Fibroblast of lung (primary cell): ENCODE data around the gene ARPC5. TPM values are rescaled to one million over a fixed set of nuclear protein-coding genes. Genes with fewer than 3 reads are reported as not detected.

Experiments
- DNase-seq, 2 donors: peaks; one replicate each; pipeline versions ENCODE4 v3.0.0 to v3.0.0-alpha.2; 2010; ENCODE audit warnings: low read depth in 2 of 2
- H2AFZ ChIP-seq: 2 replicates; pipeline ENCODE4 v1.5.1; 2012; ENCODE audit warnings: low read length, control low read depth, inconsistent platforms
- H3K27ac ChIP-seq: 2 replicates; pipeline ENCODE4 v1.5.1; 2011; ENCODE audit warnings: low read length, control low read depth; ENCODE audit not compliant: insufficient read depth
- H3K27me3 ChIP-seq: 2 replicates; pipeline ENCODE4 v1.5.1; 2011; ENCODE audit warnings: mild to moderate bottlenecking, low read length; ENCODE audit not compliant: control insufficient read depth, insufficient read depth
- H3K36me3 ChIP-seq: 2 replicates; pipeline ENCODE4 v1.5.1; 2011; ENCODE audit warnings: low read length; ENCODE audit not compliant: control insufficient read depth, insufficient read depth
- H3K4me1 ChIP-seq: 2 replicates; pipeline ENCODE4 v1.5.1; 2011; ENCODE audit warnings: low read length; ENCODE audit not compliant: control insufficient read depth, insufficient read depth; ENCODE audit errors: extremely low read depth
- H3K4me2 ChIP-seq: 2 replicates; pipeline ENCODE4 v1.5.1; 2011; ENCODE audit warnings: low read length, control low read depth; ENCODE audit not compliant: insufficient read depth; ENCODE audit errors: extremely low read depth
- H3K4me3 ChIP-seq, 4 experiments: fragments of 200-600 bp in 1 of 4; sonication (generic) in 1 of 4; replicated peaks in 1 of 4; 2 replicates each; pipeline ENCODE4 v1.5.1; 2011 to 2016; ENCODE audit warnings: low read length in 4 of 4, low read depth in 3 of 4, mild to moderate bottlenecking in 3 of 4, control low read depth in 2 of 4, inconsistent platforms in 1 of 4, mixed read lengths in 1 of 4; ENCODE audit not compliant: insufficient read depth in 1 of 4; ENCODE audit errors: control extremely low read depth in 1 of 4
- H3K79me2 ChIP-seq: 2 replicates; pipeline ENCODE4 v1.5.1; 2012; ENCODE audit warnings: mild to moderate bottlenecking, low read length, inconsistent platforms; ENCODE audit not compliant: control insufficient read depth, insufficient read depth
- H3K9ac ChIP-seq: 2 replicates; pipeline ENCODE4 v1.5.1; 2011; ENCODE audit warnings: mild to moderate bottlenecking, low read length, control low read depth; ENCODE audit not compliant: insufficient read depth
- H3K9me3 ChIP-seq: 2 replicates; pipeline ENCODE4 v1.5.1; 2012; ENCODE audit warnings: low read depth, low read length; ENCODE audit not compliant: control insufficient read depth, insufficient read depth
- H4K20me1 ChIP-seq: 2 replicates; pipeline ENCODE4 v1.5.1; 2011; ENCODE audit warnings: low read length; ENCODE audit not compliant: control insufficient read depth, insufficient read depth; ENCODE audit errors: extremely low read depth
- CTCF ChIP-seq, 2 donors: IDR thresholded peaks in 1 of 2; conservative IDR thresholded peaks in 1 of 2; 1 replicate in 1 of 2; 2 replicates in 1 of 2; pipeline ENCODE4 v1.5.1; 2011 to 2012; ENCODE audit warnings: low read length in 2 of 2, control low read depth in 1 of 2, inconsistent platforms in 1 of 2, low read depth in 1 of 2, mild to moderate bottlenecking in 1 of 2
- EZH2 ChIP-seq: IDR thresholded peaks from 2 replicates; pipeline ENCODE4 v1.5.1; 2012; ENCODE audit warnings: low read length, control low read depth, mild to moderate bottlenecking; ENCODE audit errors: missing control alignments
- polyA plus RNA-seq, 2 donors: library from polyadenylated mRNA; depleted of rRNA in 1 of 2; stranded (reverse) in 1 of 2; unstranded in 1 of 2; fragments of >200 nt; gene quantifications; 2 replicates each; pipeline ENCODE4 v1.2.1, GENCODE V29; 2011 to 2012; ENCODE audit warnings: missing spikeins in 1 of 2
- total RNA-seq: library from RNA; depleted of rRNA; stranded (reverse); fragments of >200 nt; gene quantifications from 2 replicates; pipeline ENCODE4 v1.2.1, GENCODE V29; 2014

ARPC5 gene
- total and polyA plus RNA-seq, 2 donors (not counting 1 experiment from before 2014, with no cell fraction given) = 142 to 350 TPM

DNA sequence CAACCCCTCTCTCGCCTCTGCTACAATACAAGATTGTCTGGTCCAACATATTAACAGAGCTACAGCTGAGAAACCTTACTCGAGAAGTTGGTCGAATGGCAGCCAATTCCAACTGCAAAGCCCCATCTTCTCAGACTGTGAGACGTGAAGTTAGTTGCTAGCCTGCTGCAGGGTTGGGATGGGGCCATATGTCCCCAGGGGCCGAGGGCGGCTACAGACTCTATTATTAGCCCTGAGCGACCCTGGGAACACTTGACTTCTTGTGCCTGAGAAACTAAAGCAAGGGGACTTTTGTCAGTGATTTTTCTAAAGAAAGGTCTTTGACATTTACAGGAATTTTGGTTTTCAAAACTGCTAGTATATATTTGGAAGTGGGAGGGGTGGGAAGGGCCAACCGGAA lies 59.0 kb downstream of the ARPC5 start:
- H3K4me2 ChIP-seq = no peak overlapping the region
- no peak for DNase-seq
- no peak overlapping the region for H3K9ac ChIP-seq
- no peak for TF ChIP-seq CTCF (conservative IDR thresholded peaks at IDR 0.05 in 1 of 2, IDR thresholded peaks at IDR 0.05 in 1 of 2; ENCODE audit: low read depth in 1 of 2, low read length in 2 of 2)
- no peak for TF ChIP-seq EZH2
- H3K4me3 ChIP-seq = no peak overlapping the region
- no peak overlapping the region for H3K27ac ChIP-seq
- H2AFZ ChIP-seq = no peak overlapping the region
- H3K9me3 ChIP-seq = no peaks in the 10 kb centered on the region
- no peaks in the 10 kb centered on the region for H3K36me3 ChIP-seq
- H4K20me1 ChIP-seq = no peaks in the 10 kb centered on the region
- peaks cover 5% of the 10 kb centered on the region for H3K27me3 ChIP-seq
- H3K79me2 ChIP-seq = no peaks in the 10 kb centered on the region
- no peaks in the 10 kb centered on the region for H3K4me1 ChIP-seq

DNA sequence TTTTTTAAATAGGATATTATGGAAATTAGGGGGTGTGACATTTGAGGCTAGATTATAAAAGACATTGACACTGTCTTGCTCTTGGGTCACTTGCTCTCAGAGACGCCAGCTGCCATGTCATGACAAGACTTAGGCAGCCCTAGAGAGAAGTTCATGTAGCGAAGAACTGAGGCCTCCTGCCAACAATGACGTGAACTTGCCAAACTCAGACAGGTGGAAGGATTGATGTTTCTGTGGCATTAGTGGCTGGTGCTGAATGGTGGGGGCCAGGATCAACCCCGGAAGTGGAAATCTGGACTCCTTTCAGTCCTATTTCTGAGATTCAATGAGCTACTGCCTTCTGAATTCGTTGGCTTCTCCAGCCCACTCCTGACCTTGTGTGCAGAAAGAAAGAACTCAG lies 60.0 kb downstream of the ARPC5 start:
- no peaks in the 10 kb centered on the region for H3K4me1 ChIP-seq
- TF ChIP-seq EZH2 (no peak), CTCF (conservative IDR thresholded peaks at IDR 0.05 in 1 of 2, IDR thresholded peaks at IDR 0.05 in 1 of 2; ENCODE audit: low read depth in 1 of 2, low read length in 2 of 2) (no peak)

GRCh38 chr1:183572721-183573120 lies 62.9 kb downstream of the ARPC5 start:
- TF ChIP-seq EZH2 = no peak
- TF ChIP-seq CTCF (conservative IDR thresholded peaks at IDR 0.05 in 1 of 2, IDR thresholded peaks at IDR 0.05 in 1 of 2; ENCODE audit: low read depth in 1 of 2, low read length in 2 of 2) = no peak
- no peaks in the 10 kb centered on the region for H3K79me2 ChIP-seq
- H3K27me3 ChIP-seq = peaks cover 4% of the 10 kb centered on the region
- no peak overlapping the region for H2AFZ ChIP-seq
- H3K9ac ChIP-seq = no peak overlapping the region
- peaks cover 4% of the 10 kb centered on the region for H3K4me1 ChIP-seq
- no peaks in the 10 kb centered on the region for H3K9me3 ChIP-seq
- no peak for DNase-seq
- H3K4me2 ChIP-seq = no peak overlapping the region
- no peaks in the 10 kb centered on the region for H4K20me1 ChIP-seq
- no peaks in the 10 kb centered on the region for H3K36me3 ChIP-seq
- H3K4me3 ChIP-seq = no peak overlapping the region
- no peak overlapping the region for H3K27ac ChIP-seq

More for the DNA sequence above, 60.0 kb downstream of the ARPC5 start:
- no peaks in the 10 kb centered on the region for H3K9me3 ChIP-seq
- no peak overlapping the region for H3K9ac ChIP-seq
- no peak overlapping the region for H3K27ac ChIP-seq
- H3K36me3 ChIP-seq = no peaks in the 10 kb centered on the region
- H3K27me3 ChIP-seq = peaks cover 5% of the 10 kb centered on the region
- H2AFZ ChIP-seq = no peak overlapping the region
- no peaks in the 10 kb centered on the region for H4K20me1 ChIP-seq
- H3K4me3 ChIP-seq = no peak overlapping the region
- no peak for DNase-seq
- H3K79me2 ChIP-seq = no peaks in the 10 kb centered on the region
- no peak overlapping the region for H3K4me2 ChIP-seq
